ENCODE data around the gene PTPRD.
"Not testable (repeated sequence)": the region's sequence is repeated elsewhere in the genome, so short reads cannot be mapped to it uniquely, and the experiment has no call there.

Gene PTPRD

GRCh38 chr9:9392755-9393154 is 1220.0 kb downstream of the PTPRD start:
- WGBS, 2 experiments (ENCODE audit: insufficient coverage in 2 of 2), result 79 to 100% methylated on average over 1 to 2 of the region's 3 CpGs

GRCh38 chr9:9389904-9390303 is 1222.9 kb downstream of the PTPRD start:
- Histone ChIP-seq H3K27ac (ENCODE audit: low read depth, low read length, severe bottlenecking) (no peak overlapping the region), H3K4me1 (ENCODE audit: control insufficient read depth, insufficient read depth, low read length, poor library complexity, severe bottlenecking) (no peaks in the 10 kb centered on the region), H3K4me3 (ENCODE audit: extremely low read depth, insufficient read depth, low read length, poor library complexity, severe bottlenecking) (no peak overlapping the region), H3K9me3 (ENCODE audit: control insufficient read depth, low read length) (no peaks in the 10 kb centered on the region), H3K36me3 (ENCODE audit: control insufficient read depth, insufficient read depth, low read length) (no peaks in the 10 kb centered on the region)
- 67 to 87% methylated on average over 3 of the region's 3 CpGs for WGBS, 2 experiments (ENCODE audit: insufficient coverage in 2 of 2)

More at GRCh38 chr9:9392755-9393154, 1220.0 kb downstream of the PTPRD start:
- no peaks in the 10 kb centered on the region for H3K36me3 ChIP-seq (ENCODE audit: control insufficient read depth, insufficient read depth, low read length)
- no peak overlapping the region for H3K27ac ChIP-seq (ENCODE audit: low read depth, low read length, severe bottlenecking)
- no peaks in the 10 kb centered on the region for H3K9me3 ChIP-seq (ENCODE audit: control insufficient read depth, low read length)
- H3K4me1 ChIP-seq (ENCODE audit: control insufficient read depth, insufficient read depth, low read length, poor library complexity, severe bottlenecking), result no peaks in the 10 kb centered on the region
- no peak overlapping the region for H3K4me3 ChIP-seq (ENCODE audit: extremely low read depth, insufficient read depth, low read length, poor library complexity, severe bottlenecking)

- Histone ChIP-seq H3K9me3 (ENCODE audit: control insufficient read depth, low read length) (no peaks in the 10 kb centered on the region), H3K4me1 (ENCODE audit: control insufficient read depth, insufficient read depth, low read length, poor library complexity, severe bottlenecking) (no peaks in the 10 kb centered on the region), H3K36me3 (ENCODE audit: control insufficient read depth, insufficient read depth, low read length) (no peaks in the 10 kb centered on the region), H3K27ac (ENCODE audit: low read depth, low read length, severe bottlenecking) (no peak overlapping the region), H3K4me3 (ENCODE audit: extremely low read depth, insufficient read depth, low read length, poor library complexity, severe bottlenecking) (no peak overlapping the region)
- WGBS, 2 experiments (ENCODE audit: insufficient coverage in 2 of 2), result 65% methylated on average over 2 of the region's 3 CpGs; no CpG with 5 or more reads in 1 of the 2 experiments
Observed at GRCh38 chr9:9387511-9388115, 1225.2 kb downstream of the PTPRD start.

- no peaks in the 10 kb centered on the region for H3K4me1 ChIP-seq (ENCODE audit: control insufficient read depth, insufficient read depth, low read length, poor library complexity, severe bottlenecking)
- H3K9me3 ChIP-seq (ENCODE audit: control insufficient read depth, low read length), result no peaks in the 10 kb centered on the region
- H3K27ac ChIP-seq (ENCODE audit: low read depth, low read length, severe bottlenecking), result no peak overlapping the region
- WGBS, 2 experiments (ENCODE audit: insufficient coverage in 2 of 2), result no CpG with 5 or more reads among the region's 2 CpGs
- H3K36me3 ChIP-seq (ENCODE audit: control insufficient read depth, insufficient read depth, low read length), result no peaks in the 10 kb centered on the region
- no peak overlapping the region for H3K4me3 ChIP-seq (ENCODE audit: extremely low read depth, insufficient read depth, low read length, poor library complexity, severe bottlenecking)
Observed at GRCh38 chr9:9362332-9362731, 1250.5 kb downstream of the PTPRD start.

GRCh38 chr9:9352877-9353481 is 1259.8 kb downstream of the PTPRD start:
- no peaks in the 10 kb centered on the region for H3K9me3 ChIP-seq (ENCODE audit: control insufficient read depth, low read length)
- no peak overlapping the region for H3K4me3 ChIP-seq (ENCODE audit: extremely low read depth, insufficient read depth, low read length, poor library complexity, severe bottlenecking)
- no CpG with 5 or more reads among the region's 2 CpGs for WGBS, 2 experiments (ENCODE audit: insufficient coverage in 2 of 2)
- no peaks in the 10 kb centered on the region for H3K4me1 ChIP-seq (ENCODE audit: control insufficient read depth, insufficient read depth, low read length, poor library complexity, severe bottlenecking)
- H3K36me3 ChIP-seq (ENCODE audit: control insufficient read depth, insufficient read depth, low read length), result no peaks in the 10 kb centered on the region
- H3K27ac ChIP-seq (ENCODE audit: low read depth, low read length, severe bottlenecking), result no peak overlapping the region

GRCh38 chr9:9341203-9341602 is 1271.6 kb downstream of the PTPRD start:
- H3K27ac ChIP-seq (ENCODE audit: low read depth, low read length, severe bottlenecking), result no peak overlapping the region

GRCh38 chr9:9337129-9337528 is 1275.7 kb downstream of the PTPRD start:
- Histone ChIP-seq H3K4me3 (ENCODE audit: extremely low read depth, insufficient read depth, low read length, poor library complexity, severe bottlenecking) (no peak overlapping the region), H3K9me3 (ENCODE audit: control insufficient read depth, low read length) (no peaks in the 10 kb centered on the region), H3K4me1 (ENCODE audit: control insufficient read depth, insufficient read depth, low read length, poor library complexity, severe bottlenecking) (no peaks in the 10 kb centered on the region), H3K36me3 (ENCODE audit: control insufficient read depth, insufficient read depth, low read length) (no peaks in the 10 kb centered on the region), H3K27ac (ENCODE audit: low read depth, low read length, severe bottlenecking) (no peak overlapping the region)

More at GRCh38 chr9:9341203-9341602, 1271.6 kb downstream of the PTPRD start:
- no peak overlapping the region for H3K4me3 ChIP-seq (ENCODE audit: extremely low read depth, insufficient read depth, low read length, poor library complexity, severe bottlenecking)
- H3K36me3 ChIP-seq (ENCODE audit: control insufficient read depth, insufficient read depth, low read length), result no peaks in the 10 kb centered on the region
- 64 to 65% methylated on average over 2 of the region's 2 CpGs for WGBS, 2 experiments (ENCODE audit: insufficient coverage in 2 of 2)
- H3K4me1 ChIP-seq (ENCODE audit: control insufficient read depth, insufficient read depth, low read length, poor library complexity, severe bottlenecking), result no peaks in the 10 kb centered on the region
- no peaks in the 10 kb centered on the region for H3K9me3 ChIP-seq (ENCODE audit: control insufficient read depth, low read length)

GRCh38 chr9:9326749-9327148 is 1286.1 kb downstream of the PTPRD start:
- Histone ChIP-seq H3K36me3 (ENCODE audit: control insufficient read depth, insufficient read depth, low read length) (no peaks in the 10 kb centered on the region), H3K4me3 (ENCODE audit: extremely low read depth, insufficient read depth, low read length, poor library complexity, severe bottlenecking) (no peak overlapping the region), H3K4me1 (ENCODE audit: control insufficient read depth, insufficient read depth, low read length, poor library complexity, severe bottlenecking) (peaks cover 10% of the 10 kb centered on the region), H3K27ac (ENCODE audit: low read depth, low read length, severe bottlenecking) (no peak overlapping the region), H3K9me3 (ENCODE audit: control insufficient read depth, low read length) (no peaks in the 10 kb centered on the region)

- 53% methylated on average over 2 of the region's 2 CpGs; no CpG with 5 or more reads in 1 of the 2 experiments for WGBS, 2 experiments (ENCODE audit: insufficient coverage in 2 of 2)
- Histone ChIP-seq H3K27ac (ENCODE audit: low read depth, low read length, severe bottlenecking) (no peak overlapping the region), H3K4me3 (ENCODE audit: extremely low read depth, insufficient read depth, low read length, poor library complexity, severe bottlenecking) (no peak overlapping the region), H3K9me3 (ENCODE audit: control insufficient read depth, low read length) (no peaks in the 10 kb centered on the region), H3K36me3 (ENCODE audit: control insufficient read depth, insufficient read depth, low read length) (no peaks in the 10 kb centered on the region), H3K4me1 (ENCODE audit: control insufficient read depth, insufficient read depth, low read length, poor library complexity, severe bottlenecking) (no peaks in the 10 kb centered on the region)
Observed at GRCh38 chr9:9319007-9319406, 1293.8 kb downstream of the PTPRD start.

GRCh38 chr9:9310743-9311142 is 1302.1 kb downstream of the PTPRD start:
- not testable (repeated sequence) for H3K36me3 ChIP-seq (ENCODE audit: control insufficient read depth, insufficient read depth, low read length); H3K4me1 ChIP-seq (ENCODE audit: control insufficient read depth, insufficient read depth, low read length, poor library complexity, severe bottlenecking); H3K27ac ChIP-seq (ENCODE audit: low read depth, low read length, severe bottlenecking); H3K9me3 ChIP-seq (ENCODE audit: control insufficient read depth, low read length); H3K4me3 ChIP-seq (ENCODE audit: extremely low read depth, insufficient read depth, low read length, poor library complexity, severe bottlenecking)
- WGBS, 2 experiments (ENCODE audit: insufficient coverage in 2 of 2), result 90 to 91% methylated on average over 3 of the region's 7 CpGs

- H3K36me3 ChIP-seq (ENCODE audit: control insufficient read depth, insufficient read depth, low read length), result no peaks in the 10 kb centered on the region
- H3K4me1 ChIP-seq (ENCODE audit: control insufficient read depth, insufficient read depth, low read length, poor library complexity, severe bottlenecking), result no peaks in the 10 kb centered on the region
- H3K9me3 ChIP-seq (ENCODE audit: control insufficient read depth, low read length), result no peaks in the 10 kb centered on the region
- no peak overlapping the region for H3K27ac ChIP-seq (ENCODE audit: low read depth, low read length, severe bottlenecking)
- no peak overlapping the region for H3K4me3 ChIP-seq (ENCODE audit: extremely low read depth, insufficient read depth, low read length, poor library complexity, severe bottlenecking)
Observed at GRCh38 chr9:9305600-9305999, 1307.2 kb downstream of the PTPRD start.

Data from mesodermal cell (in vitro differentiated cells).